Endometrium (tissue), 2 donors: Measurements from ENCODE around the gene DNAJB11.

Experiments used
- FAIRE-seq: peaks from 2 replicates; lab custom pipeline; 2012; peaks lifted over from hg19 to GRCh38; lab: Jason Lieb, UNC
- donor health status: control.
- donor health status: control.

Gene DNAJB11

GRCh38 chr3:186596568-186597287 lies 26.2 kb downstream of the DNAJB11 start:
- no peak for FAIRE-seq

GRCh38 chr3:186598108-186598784 lies 27.7 kb downstream of the DNAJB11 start:
- FAIRE-seq: no peak

- FAIRE-seq: no peak
These were observed 28.2 kb downstream of the DNAJB11 start for GRCh38 chr3:186598794-186599141.

GRCh38 chr3:186599142-186599784 lies 28.7 kb downstream of the DNAJB11 start:
- no peak for FAIRE-seq

- FAIRE-seq: no peak
These were observed 29.3 kb downstream of the DNAJB11 start for GRCh38 chr3:186599785-186600166.

GRCh38 chr3:186600896-186601295 lies 30.4 kb downstream of the DNAJB11 start:
- FAIRE-seq: no peak

- FAIRE-seq: no peak
These were observed 32.6 kb downstream of the DNAJB11 start for GRCh38 chr3:186603159-186603558.

- no peak for FAIRE-seq
These were observed 34.6 kb downstream of the DNAJB11 start for GRCh38 chr3:186605078-186605477.

GRCh38 chr3:186605561-186606545 lies 35.3 kb downstream of the DNAJB11 start:
- no peak for FAIRE-seq

GRCh38 chr3:186608624-186609215 lies 38.2 kb downstream of the DNAJB11 start:
- no peak for FAIRE-seq

GRCh38 chr3:186609247-186609868 lies 38.8 kb downstream of the DNAJB11 start:
- FAIRE-seq: no peak

- no peak for FAIRE-seq
These were observed 41.5 kb downstream of the DNAJB11 start for GRCh38 chr3:186612065-186612464.

- no peak for FAIRE-seq
These were observed 42.5 kb downstream of the DNAJB11 start, which contains the start of gene AHSG for GRCh38 chr3:186612721-186613636. Gene AHSG (plus strand): TSS chr3:186613060. CDS start chr3:186613142, 82 bp downstream.

GRCh38 chr3:186613637-186614265 lies 43.2 kb downstream of the DNAJB11 start:
- no peak for FAIRE-seq

- FAIRE-seq: no peak
These were observed 43.7 kb downstream of the DNAJB11 start for GRCh38 chr3:186614266-186614596.

GRCh38 chr3:186614597-186615483 lies 44.3 kb downstream of the DNAJB11 start:
- FAIRE-seq: no peak

GRCh38 chr3:186616299-186616617 lies 45.7 kb downstream of the DNAJB11 start:
- no peak for FAIRE-seq

- no peak for FAIRE-seq
These were observed 46.8 kb downstream of the DNAJB11 start for GRCh38 chr3:186617036-186617946.
